Endothelial cell of umbilical vein (primary cell): ENCODE data around the gene AXDND1. TPM values are rescaled to one million over a fixed set of nuclear protein-coding genes. Genes with fewer than 3 reads are reported as not detected.

ENCODE experiments used
- BruUV-seq: library from RNA; stranded (reverse); fragments of 400-500 nt; replicated peaks from 2 replicates; lab custom pipeline; 2021; lab: Mats Ljungman, UMichigan
- CTCF ChIA-PET: fragments of 300-600, 350-600 bp; sonication (Branson Sonifier 250); formaldehyde crosslinking; loops from one replicate; lab custom pipeline; 2021; ENCODE audit warnings: antibody characterized with exemption, inconsistent platforms; lab: Charles Lee
- POLR2A ChIA-PET: fragments of 300-600, 350-600 bp; sonication (Branson Sonifier 250); formaldehyde crosslinking; loops from one replicate; lab custom pipeline; 2021; ENCODE audit warnings: antibody characterized with exemption, inconsistent platforms; lab: Charles Lee
- DNase-seq: peaks from one replicate; pipeline ENCODE4 v3.0.0-alpha.2; 2011; ENCODE audit warnings: low read depth, low spot score
- FAIRE-seq: peaks from 2 replicates; lab custom pipeline; 2011; peaks lifted over from hg19 to GRCh38; lab: Jason Lieb, UNC
- H2AFZ ChIP-seq: 2 replicates; pipeline ENCODE4 v1.6.0; 2012; ENCODE audit warnings: low read depth, low read length, control low read depth, inconsistent platforms
- H3K27ac ChIP-seq: 2 replicates; pipeline ENCODE4 v1.5.1; 2011; ENCODE audit warnings: low read depth, mild to moderate bottlenecking, control low read depth, low read length, moderate library complexity; ENCODE audit not compliant: insufficient read depth
- H3K27me3 ChIP-seq, 2 experiments: 2 replicates each; pipeline versions ENCODE4 v1.6.0 to v1.6.1; 2011; ENCODE audit warnings: low read length in 2 of 2, mixed read lengths in 1 of 2; ENCODE audit not compliant: control insufficient read depth in 2 of 2, insufficient read depth in 2 of 2
- H3K36me3 ChIP-seq, 2 experiments: 2 replicates in 1 of 2; 3 replicates in 1 of 2; pipeline ENCODE4 v1.5.1; 2011; ENCODE audit warnings: low read length in 2 of 2, mild to moderate bottlenecking in 1 of 2, moderate library complexity in 1 of 2; ENCODE audit not compliant: control insufficient read depth in 2 of 2, insufficient read depth in 2 of 2; ENCODE audit errors: extremely low read depth in 1 of 2
- H3K4me1 ChIP-seq: 3 replicates; pipeline ENCODE4 v1.5.1; 2011; ENCODE audit warnings: mild to moderate bottlenecking, low read length; ENCODE audit not compliant: control insufficient read depth, insufficient read depth; ENCODE audit errors: extremely low read depth
- H3K4me2 ChIP-seq: 2 replicates; pipeline ENCODE4 v1.6.1; 2011; ENCODE audit warnings: low read length, control low read depth, mixed read lengths; ENCODE audit not compliant: insufficient read depth
- H3K4me3 ChIP-seq, 3 experiments: fragments of 200-600 bp in 1 of 3; sonication (generic), shearing (Covaris generic) in 1 of 3; replicated peaks in 1 of 3; 2 replicates each; pipeline ENCODE4 v1.5.1; 2011 to 2016; ENCODE audit warnings: control low read depth in 3 of 3, low read length in 3 of 3, mild to moderate bottlenecking in 2 of 3, inconsistent platforms in 1 of 3, low read depth in 1 of 3, moderate library complexity in 1 of 3; ENCODE audit not compliant: insufficient read depth in 1 of 3
- H3K79me2 ChIP-seq: 2 replicates; pipeline ENCODE4 v1.6.0; 2012; ENCODE audit warnings: low read length, inconsistent platforms; ENCODE audit not compliant: control insufficient read depth, insufficient read depth
- H3K9ac ChIP-seq: replicated peaks from 2 replicates; pipeline ENCODE3; 2011; ENCODE audit warnings: low read length, control low read depth; ENCODE audit not compliant: insufficient read depth; ENCODE audit errors: extremely low read depth
- H3K9me1 ChIP-seq: replicated peaks from 3 replicates; pipeline ENCODE4 v1.6.0; 2011; ENCODE audit warnings: mild to moderate bottlenecking, low read length; ENCODE audit not compliant: control insufficient read depth, insufficient read depth; ENCODE audit errors: extremely low read depth
- H3K9me3 ChIP-seq: replicated peaks from 2 replicates; pipeline ENCODE4 v1.5.1; 2012; ENCODE audit warnings: low read length, inconsistent platforms; ENCODE audit not compliant: control insufficient read depth, insufficient read depth
- H4K20me1 ChIP-seq: replicated peaks from 2 replicates; pipeline ENCODE3; 2011; ENCODE audit warnings: mild to moderate bottlenecking, low read length; ENCODE audit not compliant: control insufficient read depth, insufficient read depth; ENCODE audit errors: extremely low read depth
- CTCF ChIP-seq, 2 donors: IDR thresholded peaks; 1 replicate in 1 of 2; 2 replicates in 1 of 2; pipeline ENCODE4 v1.5.1; 2011; ENCODE audit warnings: low read length in 2 of 2, mild to moderate bottlenecking in 2 of 2, moderate library complexity in 2 of 2, control low read depth in 1 of 2, inconsistent platforms in 1 of 2, low read depth in 1 of 2; ENCODE audit not compliant: insufficient read depth in 1 of 2; ENCODE audit errors: extremely low read depth in 1 of 2
- EZH2 ChIP-seq: IDR thresholded peaks from 2 replicates; pipeline ENCODE4 v1.6.1; 2012; ENCODE audit warnings: borderline replicate concordance, low read depth, mild to moderate bottlenecking, moderate library complexity, low read length, inconsistent platforms; ENCODE audit not compliant: severe bottlenecking
- FOS ChIP-seq: IDR thresholded peaks from 2 replicates; pipeline ENCODE4 v1.6.1; 2011; ENCODE audit warnings: mild to moderate bottlenecking, low read length, moderate library complexity, borderline replicate concordance; ENCODE audit not compliant: insufficient read depth
- GATA2 ChIP-seq: IDR thresholded peaks from 2 replicates; pipeline ENCODE4 v1.7.0; 2011; ENCODE audit warnings: low read depth, mild to moderate bottlenecking, moderate library complexity, mixed read lengths, low read length; ENCODE audit not compliant: insufficient read length, insufficient read depth
- JUN ChIP-seq: IDR thresholded peaks from 2 replicates; pipeline ENCODE4 v1.6.1; 2011; ENCODE audit warnings: borderline replicate concordance, low read depth; ENCODE audit not compliant: insufficient read length, insufficient read depth
- MAX ChIP-seq: IDR thresholded peaks from 2 replicates; pipeline ENCODE4 v1.6.1; 2011; ENCODE audit not compliant: insufficient read depth, insufficient read length
- MYC ChIP-seq: IDR thresholded peaks from one replicate; pipeline ENCODE4 v1.6.1; 2011; ENCODE audit warnings: mild to moderate bottlenecking, low read depth, low read length
- POLR2A ChIP-seq: IDR thresholded peaks from 2 replicates; pipeline ENCODE4 v1.6.1; 2012; ENCODE audit warnings: low read depth, mild to moderate bottlenecking, control low read depth, low read length
- POLR2AphosphoS5 ChIP-seq: IDR thresholded peaks from 2 replicates; pipeline ENCODE4 v1.6.1; 2012; ENCODE audit warnings: low read depth, mild to moderate bottlenecking, control low read depth, low read length, moderate library complexity; ENCODE audit not compliant: insufficient read depth
- dilution Hi-C: fragments of 300-500 bp; cut with MboI; formaldehyde crosslinking; loops from one replicate; pipeline ENCODE4 v1.15.0; 2019; ENCODE audit warnings: low sequenced_read_pairs; ENCODE audit not compliant: extremely low pct_ligation_motif_present
- intact Hi-C: fragments of 100-400 bp; cut with micrococcal nuclease; formaldehyde crosslinking; loops from one replicate; pipeline ENCODE4 v1.10.0; 2022
- polyA plus RNA-seq, 4 experiments: library from polyadenylated mRNA; depleted of rRNA in 3 of 4; stranded (reverse) in 3 of 4; unstranded in 1 of 4; fragments of >200 nt; gene quantifications; 2 replicates each; pipeline versions ENCODE4 v1.2.1 to v1.2.3, GENCODE V29; 2011 to 2012; ENCODE audit warnings: missing spikeins in 1 of 4
- total RNA-seq: library from RNA; stranded (reverse); gene quantifications from 2 replicates; pipeline ENCODE4 v1.2.3, GENCODE V29; 2021

The AXDND1 gene
- total and polyA plus RNA-seq, 2 donors (not counting 3 experiments of a cell fraction or from before 2014, with no cell fraction given) = 0.17 TPM; not detected in 1

GRCh38 chr1:179351281-179351680, 14.5 kb upstream of the AXDND1 start:
- DNase-seq (no peak), FAIRE-seq (no peak)
- Histone ChIP-seq H3K9me3 (no peaks in the 10 kb centered on the region), H2AFZ (no peak overlapping the region), H3K27ac (no peak overlapping the region), H3K27me3 (no peaks in the 10 kb centered on the region), H3K4me3 (no peak overlapping the region), H3K4me1 (no peaks in the 10 kb centered on the region), H3K9ac (no peak overlapping the region), H3K9me1 (no peaks in the 10 kb centered on the region), H3K36me3 (peaks cover 0 to 3% of the 10 kb centered on the region in 2 experiments), H3K79me2 (no peaks in the 10 kb centered on the region), H4K20me1 (no peaks in the 10 kb centered on the region), H3K4me2 (no peak overlapping the region)
- POLR2A ChIA-PET = no interaction called here
- TF ChIP-seq FOS = no peak
- TF ChIP-seq MAX = no peak
- TF ChIP-seq JUN = no peak
- TF ChIP-seq MYC = no peak
- no peak for TF ChIP-seq CTCF (IDR thresholded peaks at IDR 0.05; ENCODE audit: extremely low read depth in 1 of 2, insufficient read depth in 1 of 2, low read depth in 1 of 2, low read length in 2 of 2)
- no peak for TF ChIP-seq POLR2A
- no peak for TF ChIP-seq POLR2AphosphoS5
- TF ChIP-seq EZH2 = no peak
- TF ChIP-seq GATA2 = no peak
- CTCF ChIA-PET = no interaction called here
- no TSS peak for BruUV-seq
- intact Hi-C loops = no loop called here
- dilution Hi-C loops = no loop called here
